Measurements from ENCODE around the gene RBMS3. TPM values are rescaled to one million over a fixed set of nuclear protein-coding genes. Genes with fewer than 3 reads are reported as not detected.

Gene RBMS3
- total RNA-seq (2014; rRNA removed; shearing (Covaris generic)) = 3.2 and 5.5 TPM in 2 replicates
- polyA plus RNA-seq (2016; fragmentation: Nextera tagmentation; extraction: Ambion mirVana) = 4.4 and 7.4 TPM in 2 replicates
- long read RNA-seq, partial matches to known transcripts = 1 of 3 reads
- long read RNA-seq, other reads (novel, unspliced or antisense) = 2 of 3 reads

- ATAC-seq = peak; percentile 85
- H3K4me1 Mint-ChIP-seq = peaks cover 68% of the 10 kb centered on the region
- H3K79me2 ChIP-seq (replicated peaks; ENCODE audit: insufficient read depth) = peaks cover 7% of the 10 kb centered on the region; the same call in 1 of the 2 replicates
Observed at GRCh38 chr3:29280404-29281093, at the start of gene RBMS3. RBMS3 (plus strand) TSS chr3:29281071.

More at GRCh38 chr3:29280404-29281093, at the start of gene RBMS3:
- H3K4me3 Mint-ChIP-seq = peak within 1 kb of the TSS; percentile 75
- H4K20me1 ChIP-seq (replicated peaks; ENCODE audit: insufficient read depth) = no peaks in the 10 kb centered on the region
- peak within 1 kb of the TSS; percentile 51 for H3K4me3 ChIP-seq
- peaks cover 64% of the 10 kb centered on the region for H3K4me1 ChIP-seq (ENCODE audit: insufficient read depth)
- peak within 1 kb of the TSS; percentile 92 for H2AFZ ChIP-seq
- H3K27me3 ChIP-seq (ENCODE audit: insufficient read depth) = no peaks in the 10 kb centered on the region
- TF ChIP-seq CREB1 (CRISPR knock-in tag; IDR thresholded peaks at IDR 0.05; ENCODE audit: low read depth) (peak; percentile 8; the same call in 1 of the 2 replicates), JUNB (IDR thresholded peaks at IDR 0.05; ENCODE audit: unreplicated experiment) (no peak), CTCF (conservative IDR thresholded peaks at IDR 0.05; ENCODE audit: low read depth in 2 of 2) (peak; percentile 36 to 48), ZNF462 (CRISPR knock-in tag; IDR thresholded peaks at IDR 0.05) (no peak), ETS1 (IDR thresholded peaks at IDR 0.05) (no peak)
- DNase-seq (ENCODE audit: low spot score) = peak; percentile 86
- H3K36me3 Mint-ChIP-seq (ENCODE audit: low read depth) = no peaks in the 10 kb centered on the region
- peak within 1 kb of the TSS; percentile 72 for H3K4me2 ChIP-seq
- H3K27ac ChIP-seq (ENCODE audit: low read depth) = peak within 1 kb of the TSS; percentile 94
- no peaks in the 10 kb centered on the region for H3K27me3 Mint-ChIP-seq (ENCODE audit: insufficient read depth, low read depth, poor library complexity)
- no peaks in the 10 kb centered on the region for H3K9me2 ChIP-seq (ENCODE audit: insufficient read depth)
- no peaks in the 10 kb centered on the region for H3K36me3 ChIP-seq (ENCODE audit: insufficient read depth)
- no peaks in the 10 kb centered on the region for H3K9me3 Mint-ChIP-seq
- peak within 1 kb of the TSS; percentile 91 for H3K27ac Mint-ChIP-seq
- H3F3A ChIP-seq (replicated peaks; ENCODE audit: low read depth) = no peaks in the 10 kb centered on the region; the same call in 1 of the 2 replicates
